Ramos (cell line): ENCODE results near the gene PRKACB.
"Not testable (repeated sequence)": the region's sequence is repeated elsewhere in the genome, so short reads cannot be mapped to it uniquely, and the experiment has no call there.

Source experiments
- in situ Hi-C: fragments of 300-500 bp; cut with MboI; formaldehyde crosslinking; loops from one replicate; pipeline ENCODE4 v1.14.3; 2022; ENCODE audit warnings: low sequenced_read_pairs; ENCODE audit not compliant: unreplicated experiment

PRKACB gene

DNA sequence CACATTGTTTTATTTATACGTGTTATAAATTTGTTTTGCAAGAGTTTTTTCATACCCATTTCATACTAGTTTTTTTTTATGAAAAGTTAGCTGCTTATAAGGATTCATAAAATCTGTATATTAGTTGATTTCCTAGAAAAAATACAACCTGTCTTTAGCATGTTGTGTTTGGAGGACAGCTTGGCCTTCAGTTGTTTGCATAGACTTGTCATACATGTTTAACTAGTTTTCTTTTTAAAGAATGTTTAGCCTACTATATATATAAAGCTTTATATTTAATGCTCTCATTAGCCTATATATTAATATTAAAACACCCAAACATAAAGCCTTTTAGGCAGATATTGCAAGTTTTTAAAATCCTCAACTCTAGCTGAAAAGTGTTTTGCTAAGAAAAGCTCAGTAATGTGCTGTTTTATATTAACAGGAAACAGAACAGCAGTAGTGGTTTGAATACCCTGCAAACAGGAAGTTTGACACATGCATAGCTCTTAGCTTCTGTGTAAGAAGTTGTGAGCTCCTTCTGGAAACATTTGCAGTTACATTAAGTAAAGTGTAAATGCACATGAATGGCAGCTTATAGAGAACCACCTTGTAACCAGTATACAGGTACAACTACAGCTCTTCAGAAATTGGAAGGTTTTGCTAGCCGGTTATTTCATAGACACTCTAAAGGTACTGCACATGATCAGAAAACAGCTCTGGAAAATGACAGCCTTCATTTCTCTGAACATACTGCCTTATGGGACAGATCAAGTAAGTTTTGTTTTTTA, at the start of gene PRKACB:
TSS of gene PRKACB (plus strand) at position 476 of the 770 bp plus-strand sequence. CDS start at position 567, 91 bp downstream.
- in situ Hi-C loops: loop anchor here (25.0 kb wide), 1 partner anchor 468 kb away; no protein-coding TSS in a partner anchor

DNA sequence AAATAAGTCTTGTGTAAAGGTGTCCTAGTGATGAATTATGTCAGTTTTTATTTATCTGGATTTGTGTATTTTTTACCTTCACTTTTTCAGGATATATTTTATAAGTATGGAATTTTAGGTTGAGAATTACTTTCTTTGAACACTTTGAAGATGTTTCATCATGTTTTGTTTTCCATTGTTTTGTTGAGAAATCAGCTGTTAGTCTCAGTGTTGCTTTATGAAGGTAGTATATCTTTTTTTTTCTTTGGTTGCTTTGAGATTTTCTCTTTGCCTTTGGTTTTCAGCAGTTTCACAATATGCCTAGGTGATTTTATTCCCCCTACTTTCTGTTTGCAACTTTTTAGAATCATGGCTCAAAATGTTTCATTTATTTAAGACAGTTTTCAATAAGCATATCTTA, 48.8 kb upstream of the PRKACB start:
- in situ Hi-C loops: no loop called here

DNA sequence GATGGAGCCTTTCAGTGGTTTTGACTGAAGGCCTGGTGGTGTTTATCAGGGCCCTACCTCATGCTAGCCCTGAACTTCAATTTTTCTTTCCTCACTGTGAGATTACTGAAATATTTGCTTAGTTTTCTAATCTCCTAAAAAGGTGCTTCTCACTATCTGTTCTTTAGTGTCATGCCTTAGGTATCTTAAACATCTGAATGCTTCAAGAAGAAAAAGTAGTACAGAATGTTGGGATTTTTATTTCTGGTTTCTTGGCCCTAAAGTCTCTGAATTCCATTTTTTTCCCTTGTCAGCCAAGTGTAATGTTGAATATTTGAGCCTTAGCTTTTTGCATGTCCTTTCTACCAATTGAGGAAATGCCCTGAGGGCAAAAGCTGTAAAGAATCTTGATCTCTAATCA, 47.9 kb upstream of the PRKACB start:
- in situ Hi-C loops: no loop called here

DNA sequence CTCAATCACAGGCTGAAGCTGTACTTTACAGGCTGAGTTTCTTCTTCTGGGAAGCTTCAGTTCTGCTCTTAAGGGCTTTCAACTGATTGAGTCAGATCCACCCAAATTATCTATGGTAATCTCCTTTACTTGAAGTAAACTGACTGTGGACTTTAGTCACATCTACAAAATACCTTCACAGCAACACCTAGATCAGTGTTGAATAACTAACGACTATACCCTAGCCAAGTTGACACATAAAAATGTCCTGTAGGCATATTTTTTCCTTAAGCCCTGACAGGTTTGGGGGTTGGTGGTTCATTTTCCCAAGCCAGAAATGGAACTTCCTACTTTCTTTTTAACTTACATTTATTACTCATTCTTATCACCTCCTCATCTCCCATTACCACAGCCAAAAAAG, 42.9 kb upstream of the PRKACB start:
- in situ Hi-C loops: no loop called here

DNA sequence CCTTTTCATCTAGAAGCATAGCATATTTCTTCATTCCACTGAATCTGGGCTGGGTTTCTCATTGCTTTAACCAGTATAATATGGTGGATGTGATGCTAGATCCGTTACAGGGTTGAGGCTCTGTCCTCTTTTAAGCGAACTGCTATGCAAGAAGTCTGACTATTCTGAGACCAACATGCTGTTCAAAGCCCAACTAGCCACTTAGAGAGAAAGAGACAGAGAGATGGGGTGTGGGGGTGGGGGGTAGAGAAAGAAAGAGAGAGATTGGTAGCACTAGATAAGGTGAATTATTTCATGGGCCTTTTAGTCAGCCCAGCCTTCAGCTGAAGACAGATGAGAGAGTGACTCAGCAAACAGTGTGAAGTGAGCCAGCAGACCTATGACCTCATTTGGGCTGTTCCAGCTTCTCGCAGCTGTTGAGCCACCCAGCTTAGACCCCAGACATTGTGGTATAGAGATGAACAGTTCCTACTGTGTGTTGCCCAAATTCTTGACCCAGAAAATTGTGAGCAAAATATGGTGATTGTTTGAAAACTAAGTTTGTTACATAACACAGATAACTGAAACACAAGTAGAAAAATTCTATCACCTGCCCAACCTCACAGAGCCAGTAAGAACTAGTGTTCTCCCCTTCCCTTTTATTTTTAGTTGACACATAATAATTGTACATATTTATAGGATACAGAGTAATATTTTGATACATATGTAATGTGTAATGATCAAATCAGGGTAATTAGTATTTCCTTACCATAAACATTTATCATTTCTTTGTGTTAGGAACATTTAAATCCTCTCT, 40.7 kb upstream of the PRKACB start:
- in situ Hi-C loops: no loop called here

DNA sequence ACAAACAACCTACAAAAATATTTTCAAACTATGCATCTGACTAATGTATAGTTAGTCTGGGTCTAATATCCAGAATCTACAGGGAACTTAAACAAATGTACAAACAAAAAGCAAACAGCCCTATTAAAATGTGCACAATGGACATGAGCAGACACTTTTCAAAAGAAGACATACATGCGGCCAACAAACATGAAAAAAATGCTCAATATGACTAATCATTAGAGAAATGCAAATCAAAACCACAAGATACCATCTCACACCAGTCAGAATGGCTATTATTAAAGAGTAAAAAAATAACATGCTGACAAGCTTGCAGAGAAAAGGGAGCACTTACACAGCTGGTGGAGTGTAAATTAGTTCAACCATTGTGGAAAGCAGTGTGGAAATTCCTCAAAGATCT, 36.5 kb upstream of the PRKACB start:
- in situ Hi-C loops: not testable (repeated sequence)

DNA sequence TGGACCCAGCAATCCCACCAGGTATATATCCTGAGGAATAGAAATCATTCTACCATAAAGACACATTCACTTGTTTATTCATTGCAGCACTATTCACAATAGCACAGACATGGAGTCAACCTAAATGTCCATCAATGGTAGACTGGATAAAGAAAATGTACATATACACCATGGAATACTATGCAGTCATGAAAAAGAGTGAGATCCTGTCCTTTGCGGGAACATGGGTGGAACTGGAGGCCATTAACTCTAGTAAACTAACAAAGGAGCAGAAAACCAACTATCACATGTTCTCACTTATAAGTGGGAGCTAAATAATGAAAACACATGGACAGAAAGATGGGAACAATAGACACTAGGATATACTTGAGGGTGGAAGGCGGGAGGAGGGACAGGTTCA, 36.1 kb upstream of the PRKACB start:
- in situ Hi-C loops: no loop called here

DNA sequence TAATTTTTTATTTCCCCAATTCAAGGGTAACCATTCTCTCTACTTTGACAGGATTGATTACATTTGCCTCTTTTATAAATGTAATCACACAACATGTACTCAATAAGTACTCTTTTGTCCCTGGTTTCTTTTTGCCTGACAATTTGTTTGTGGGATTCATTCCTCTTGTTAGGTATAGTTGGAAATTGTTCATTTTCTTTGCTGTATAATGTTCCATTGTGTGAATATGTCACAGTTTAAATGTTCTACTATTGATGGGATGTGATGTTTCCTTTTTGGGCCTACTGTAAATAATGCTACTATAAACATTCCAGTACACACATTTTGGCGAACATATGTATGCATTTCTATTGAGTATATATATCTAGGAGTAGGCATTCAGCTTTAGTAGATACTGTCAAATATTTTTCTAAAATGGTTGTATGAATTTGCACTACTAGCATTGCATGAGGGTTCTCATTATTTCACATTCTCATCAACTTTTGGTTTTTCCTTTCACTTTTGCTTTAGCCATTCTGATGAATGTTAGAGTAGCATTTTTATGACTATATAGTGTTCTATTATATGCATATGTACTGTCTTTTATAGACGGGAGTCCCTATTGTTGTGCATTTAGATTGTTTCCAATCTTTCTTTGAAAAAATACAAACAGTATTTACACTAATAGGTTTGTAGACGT, 35.0 kb upstream of the PRKACB start:
- in situ Hi-C loops: no loop called here

DNA sequence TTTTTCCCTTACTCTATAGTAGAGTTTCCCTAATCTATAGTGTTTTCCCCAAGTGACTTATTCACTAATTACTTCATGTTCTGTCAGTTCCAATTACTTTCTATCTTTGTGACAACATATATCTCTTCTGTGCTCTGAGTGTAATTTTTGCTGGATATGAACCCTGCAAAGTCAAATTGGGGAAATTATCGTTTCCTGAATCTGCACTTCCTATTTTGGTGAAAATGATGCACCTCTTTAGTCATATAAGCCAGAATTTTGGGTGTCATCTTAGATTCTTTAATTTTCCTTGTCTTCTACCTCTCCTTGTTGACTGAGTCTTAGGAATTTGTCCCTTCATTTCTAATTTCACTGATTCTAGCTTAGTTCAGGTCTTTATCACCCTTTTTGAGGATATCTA, 33.4 kb upstream of the PRKACB start:
- in situ Hi-C loops: loop anchor here (10.0 kb wide), 1 partner anchor 186 kb away; no protein-coding TSS in a partner anchor

DNA sequence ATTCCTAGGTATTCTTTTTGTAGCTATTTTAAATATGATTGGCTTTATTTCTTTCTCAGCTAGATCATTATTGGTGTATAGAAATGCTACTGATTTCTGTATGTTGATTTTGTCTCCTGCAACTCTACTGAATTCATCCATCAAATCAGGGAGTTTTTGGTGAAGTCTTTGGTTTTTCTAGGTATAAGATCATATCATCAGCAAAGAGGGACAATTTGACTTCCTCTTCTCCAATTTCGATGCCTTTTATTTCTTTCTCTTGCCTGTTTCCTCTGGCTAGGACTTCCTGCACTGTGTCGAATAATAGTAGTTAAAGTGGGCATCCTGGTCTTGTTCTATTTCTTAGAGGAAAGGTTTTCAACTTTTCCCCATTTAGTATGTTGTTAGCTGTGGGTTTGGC, 27.5 kb upstream of the PRKACB start:
- in situ Hi-C loops: loop anchor here (10.0 kb wide), 1 partner anchor 192 kb away; no protein-coding TSS in a partner anchor

DNA sequence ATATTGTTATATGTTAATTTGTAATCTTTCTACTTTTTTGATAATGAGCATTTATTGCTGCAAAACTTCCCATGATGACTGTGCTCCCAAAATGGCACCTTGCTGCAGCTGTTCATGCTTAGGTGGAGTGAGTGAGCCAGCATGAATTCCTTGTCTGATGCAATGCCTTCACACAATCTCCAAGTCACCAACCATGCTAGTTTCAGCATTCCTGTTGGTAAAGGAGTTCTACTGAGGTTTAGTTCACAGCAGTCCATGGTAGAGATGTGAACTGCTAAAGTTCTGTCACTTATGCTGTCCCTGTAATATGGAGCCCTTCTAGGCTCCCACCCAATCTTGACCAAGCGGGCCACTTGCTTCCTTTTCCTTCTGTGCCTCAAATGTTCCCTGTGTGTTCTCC, 26.2 kb upstream of the PRKACB start:
- in situ Hi-C loops: loop anchor here (10.0 kb wide), 1 partner anchor 193 kb away; no protein-coding TSS in a partner anchor

DNA sequence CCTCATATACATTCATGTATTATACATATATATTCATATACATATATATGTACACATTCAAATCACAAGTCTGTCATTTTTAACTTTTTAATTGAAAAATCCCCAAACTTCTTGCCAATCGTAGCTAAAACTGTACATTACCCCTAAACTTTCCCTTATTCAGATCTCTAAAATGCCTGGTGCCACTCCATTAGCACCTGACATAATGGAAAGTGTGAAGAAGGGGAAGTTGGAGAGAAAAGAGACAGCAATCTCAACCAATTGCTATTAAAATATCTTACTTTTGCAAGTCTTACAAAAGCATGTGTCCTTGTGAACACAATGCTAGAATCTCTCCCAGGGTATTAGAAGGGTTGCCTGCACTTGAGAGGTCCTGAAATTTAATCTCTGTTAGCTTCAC, 22.7 kb upstream of the PRKACB start:
- in situ Hi-C loops: no loop called here

DNA sequence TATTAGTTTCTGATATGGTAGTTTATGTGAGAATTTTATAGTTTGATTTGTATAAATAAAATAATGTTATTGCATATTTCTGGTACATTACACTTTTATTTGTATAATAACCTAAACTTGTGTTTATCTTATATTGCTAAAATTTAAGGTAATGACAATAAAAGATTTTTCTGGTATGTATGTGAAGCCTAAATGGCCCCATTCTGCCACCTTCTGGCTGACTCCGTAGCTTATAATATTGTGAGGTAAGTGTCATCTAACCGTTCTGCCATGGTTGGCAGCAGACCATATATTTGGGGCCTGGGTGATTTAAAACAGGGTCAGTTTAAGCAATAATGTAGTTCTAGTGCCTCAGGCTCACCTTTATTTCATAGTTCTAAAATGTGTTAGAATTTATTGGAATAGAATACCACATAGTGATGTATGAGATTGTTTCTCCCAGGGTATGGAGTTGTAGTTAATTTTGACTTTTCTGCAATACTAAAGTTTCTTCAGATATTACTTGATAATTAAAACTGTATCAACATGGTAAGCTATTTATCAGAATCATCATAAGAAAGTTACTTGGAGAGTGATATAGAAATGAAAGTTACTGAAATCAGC, 21.2 kb upstream of the PRKACB start:
- in situ Hi-C loops: no loop called here

DNA sequence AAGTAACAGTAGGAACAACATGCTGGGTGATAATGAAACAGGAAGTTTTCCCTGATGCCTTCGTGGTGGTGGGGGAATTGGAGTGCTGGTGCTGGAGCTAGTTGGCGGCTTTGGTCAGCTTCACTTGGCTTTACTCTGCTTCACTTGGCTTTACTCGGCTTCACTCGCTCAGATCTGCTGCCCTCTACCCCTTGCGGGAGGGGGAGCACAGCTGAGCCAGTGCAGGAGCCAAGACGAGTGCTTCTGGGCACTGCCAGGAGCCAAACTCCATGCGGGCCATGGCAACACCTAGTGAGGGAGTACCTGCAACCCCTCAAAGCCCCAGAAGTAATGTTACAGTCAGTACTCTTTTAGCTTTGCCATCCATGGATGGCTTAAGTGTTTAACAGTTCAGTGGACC, 10.6 kb upstream of the PRKACB start:
- in situ Hi-C loops: loop anchor here (10.0 to 25.0 kb wide), 2 partner anchors 479 to 621 kb away; no protein-coding TSS in a partner anchor

DNA sequence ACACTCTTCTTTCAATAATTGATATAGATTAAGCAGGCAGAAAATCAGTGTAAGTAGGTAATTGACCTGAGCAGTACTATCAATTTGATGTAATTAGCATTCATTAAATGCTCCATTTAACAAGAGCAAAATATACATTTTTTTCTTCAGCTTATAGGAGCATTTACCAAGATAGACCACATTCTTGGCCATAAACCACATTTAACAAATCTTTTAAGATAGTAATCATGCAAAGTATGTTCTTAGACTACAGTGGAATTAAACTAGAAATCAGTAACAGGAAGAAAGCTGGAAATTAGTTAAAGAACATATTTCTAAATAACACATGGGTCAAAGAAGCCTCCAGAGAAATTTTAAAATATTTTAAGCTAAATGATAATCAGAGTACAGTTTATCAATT, 8.7 kb upstream of the PRKACB start:
- in situ Hi-C loops: loop anchor here (10.0 to 25.0 kb wide), 2 partner anchors 477 to 619 kb away; no protein-coding TSS in a partner anchor

DNA sequence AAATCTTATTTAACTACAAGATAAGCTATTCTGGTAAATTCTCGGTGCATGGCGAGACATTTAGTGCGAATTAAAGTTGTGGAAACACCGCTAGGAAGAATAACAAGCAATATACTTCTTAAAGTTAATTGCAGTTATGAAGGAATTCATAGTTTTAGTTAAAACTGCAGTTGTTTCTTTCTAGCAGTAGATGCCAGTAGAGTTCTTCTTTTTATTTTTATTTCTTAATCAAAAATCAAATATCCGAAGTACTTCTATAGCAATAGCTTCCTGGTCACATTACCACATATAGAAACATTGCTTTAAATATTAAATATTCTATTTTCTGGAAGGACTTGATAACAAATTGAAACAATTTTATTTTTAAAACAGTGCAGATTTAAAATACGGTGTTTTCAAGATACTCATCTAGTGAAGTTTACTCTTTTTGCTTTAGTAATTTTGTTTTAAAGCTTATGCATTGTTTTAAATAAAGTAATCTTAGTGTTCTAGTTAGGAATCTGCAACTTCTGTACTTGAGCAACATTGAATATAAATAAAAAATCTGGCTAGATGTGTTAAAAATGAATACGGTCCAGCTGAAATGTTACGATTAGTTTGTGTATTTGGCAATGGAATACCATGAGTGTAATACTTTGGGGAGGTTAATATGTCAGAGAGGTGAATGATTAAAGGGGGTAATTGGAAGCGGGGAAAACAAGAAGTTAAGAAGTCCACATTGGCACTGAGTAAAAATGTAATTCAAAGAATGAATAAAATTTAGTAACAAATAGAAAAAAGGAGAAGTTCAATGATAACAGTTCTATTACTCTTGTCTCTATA, 2.7 kb upstream of the PRKACB start:
- in situ Hi-C loops: loop anchor here (25.0 kb wide), 1 partner anchor 471 kb away; no protein-coding TSS in a partner anchor

DNA sequence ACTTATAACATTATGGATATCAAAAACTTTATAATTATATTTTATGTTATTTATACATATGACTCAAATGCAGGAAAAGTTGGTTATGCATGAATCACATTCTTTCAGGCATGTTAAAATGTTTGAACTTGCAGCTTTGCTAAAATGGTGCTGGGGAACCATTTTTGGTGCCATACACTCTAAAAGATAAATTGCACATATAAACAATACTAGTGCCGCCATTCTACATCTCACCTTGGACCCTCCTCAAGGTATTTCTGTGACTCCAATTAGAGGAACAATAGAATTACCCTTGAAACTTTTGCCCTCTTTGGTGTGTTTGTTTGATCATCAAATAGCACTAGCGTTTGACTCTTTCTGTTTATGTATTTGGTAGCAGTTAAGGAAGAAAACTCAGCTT, 997 bp downstream of the PRKACB start:
- in situ Hi-C loops: loop anchor here (5.0 to 25.0 kb wide), 2 partner anchors 287 to 467 kb away; no protein-coding TSS in a partner anchor

DNA sequence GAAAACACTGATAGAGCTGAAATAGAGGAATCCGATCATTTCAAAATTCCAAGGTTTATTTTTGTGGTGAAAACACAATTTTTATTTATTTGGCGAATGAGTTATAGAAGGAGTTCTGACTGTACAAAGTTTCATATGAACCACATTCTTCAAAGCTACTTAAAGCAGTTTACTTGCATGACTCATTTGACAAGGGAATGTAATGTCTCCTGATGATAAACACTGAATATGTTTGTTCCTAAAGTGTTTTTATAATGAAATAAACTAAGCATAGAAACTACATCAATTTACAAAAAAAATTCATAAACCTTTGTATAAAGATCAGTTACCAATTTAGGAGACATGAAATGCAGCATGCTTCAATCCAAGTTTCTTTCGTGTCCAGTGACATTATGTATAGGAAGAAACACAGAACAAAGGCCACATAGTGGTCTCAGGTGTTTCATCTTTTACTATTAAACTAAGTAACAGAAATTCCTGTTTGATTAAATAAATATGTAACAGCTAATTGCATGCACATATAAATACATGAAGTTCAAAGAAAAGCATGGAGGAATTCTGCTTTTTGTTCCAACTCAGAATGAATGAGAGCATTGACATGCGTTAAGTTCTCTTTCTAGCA, 2.5 kb downstream of the PRKACB start:
- in situ Hi-C loops: loop anchor here (5.0 to 25.0 kb wide), 2 partner anchors 286 to 466 kb away; no protein-coding TSS in a partner anchor

DNA sequence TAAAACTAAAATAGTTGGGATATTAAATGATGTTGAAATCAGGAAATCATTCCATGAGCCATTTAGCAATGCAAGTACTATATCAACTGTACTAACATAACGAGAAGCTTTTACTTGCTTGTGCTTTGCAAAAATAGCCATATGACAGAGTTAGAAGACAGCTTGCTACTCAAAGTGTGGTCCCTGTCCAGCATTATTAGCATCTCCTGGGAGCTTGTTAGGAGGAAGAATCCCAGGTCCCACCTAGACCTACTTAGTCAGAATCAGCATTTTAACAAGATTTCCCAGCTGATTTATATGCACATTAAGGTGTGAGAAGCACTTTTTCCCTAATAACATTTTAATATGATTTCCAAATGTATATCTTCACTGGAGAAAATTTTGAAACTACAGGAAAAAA, 4.7 kb downstream of the PRKACB start:
- in situ Hi-C loops: loop anchor here (5.0 to 25.0 kb wide), 2 partner anchors 284 to 464 kb away; no protein-coding TSS in a partner anchor
